HG02981 (cell line): ENCODE data around the gene MYO1D.
"Not testable (repeated sequence)": the region's sequence is repeated elsewhere in the genome, so short reads cannot be mapped to it uniquely, and the experiment has no call there.

Experiments used
- ATAC-seq: cut with Tn5 transposase; IDR thresholded peaks from one replicate; pipeline ENCODE4 v1.9.1; 2021; ENCODE audit warnings: mild to moderate bottlenecking, moderate library complexity; ENCODE audit not compliant: unreplicated experiment

The MYO1D gene

DNA sequence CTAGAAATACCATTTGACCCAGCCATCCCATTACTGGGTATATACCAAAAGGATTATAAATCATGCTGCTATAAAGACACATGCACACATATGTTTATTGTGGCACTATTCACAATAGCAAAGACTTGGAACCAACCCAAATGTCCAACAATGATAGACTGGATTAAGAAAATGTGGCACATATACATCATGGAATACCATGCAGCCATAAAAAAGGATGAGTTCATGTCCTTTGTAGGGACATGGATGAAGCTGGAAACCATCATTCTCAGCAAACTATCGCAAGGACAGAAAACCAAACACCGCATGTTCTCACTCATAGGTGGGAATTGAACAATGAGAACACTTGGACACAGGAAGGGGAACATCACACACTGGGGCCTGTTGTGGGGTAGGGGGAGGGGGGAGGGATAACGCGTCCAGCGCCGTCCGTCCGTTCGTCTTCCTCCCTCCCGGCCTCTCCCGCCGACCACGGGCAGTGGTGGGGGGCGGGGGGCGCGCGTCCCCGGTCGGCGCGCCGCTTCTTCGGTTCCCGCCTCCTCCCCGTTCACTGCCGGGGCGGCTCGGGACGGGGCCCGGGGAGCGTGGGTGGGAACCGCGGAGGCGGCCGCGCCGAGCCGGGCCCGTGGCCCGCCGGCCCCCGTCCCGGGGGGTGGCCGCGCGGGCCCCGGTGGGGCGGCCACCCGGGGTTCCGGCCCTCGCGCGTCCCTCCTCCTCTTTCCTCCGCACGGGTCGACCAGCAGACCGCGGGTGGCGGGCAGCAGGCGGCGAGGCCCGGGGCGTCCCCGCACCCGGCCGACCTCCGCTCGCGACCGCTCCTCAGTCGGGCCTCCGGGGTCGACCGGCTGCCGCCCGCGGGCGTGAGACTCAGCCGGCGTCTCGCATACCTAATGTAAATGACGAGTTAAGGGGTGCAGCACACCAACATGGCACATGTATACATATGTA is 54.7 kb downstream of the MYO1D start:
- ATAC-seq = not testable (repeated sequence)

DNA sequence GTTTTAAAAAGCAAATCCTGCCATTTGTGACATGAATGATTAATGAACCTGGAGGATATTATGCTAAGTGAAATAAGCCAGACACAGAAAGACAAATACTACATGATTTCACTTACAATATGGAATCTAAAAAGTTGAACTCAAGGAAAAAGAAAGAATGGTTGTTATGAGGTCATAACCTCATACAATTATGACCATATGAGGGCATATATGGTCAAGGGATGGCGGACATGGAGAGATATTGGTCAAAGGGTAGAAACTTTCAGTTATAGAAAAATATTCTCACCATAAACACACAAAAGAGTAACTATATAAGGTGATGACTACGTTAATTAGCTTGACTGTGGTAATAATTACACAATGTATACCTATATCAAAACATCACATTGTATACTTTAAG is 56.5 kb downstream of the MYO1D start:
- no peak for ATAC-seq

DNA sequence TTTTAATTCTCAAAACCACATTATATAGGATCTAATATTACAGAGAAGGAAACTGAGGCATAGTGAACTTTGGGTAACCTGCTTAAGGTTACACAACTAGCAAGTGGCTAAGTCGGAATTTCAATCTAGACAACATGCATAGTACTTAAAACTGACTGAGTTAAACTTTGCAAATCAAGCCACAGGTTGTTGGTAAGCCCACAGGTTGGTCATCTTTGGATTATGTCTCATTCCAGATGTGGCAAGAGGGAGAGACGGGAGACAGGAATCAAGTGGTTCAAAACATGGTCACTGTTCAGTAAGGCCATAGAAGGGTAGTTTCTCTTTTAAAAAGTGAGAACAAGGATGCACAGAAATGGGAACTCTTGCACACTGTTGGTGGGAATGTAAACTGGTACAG is 57.1 kb downstream of the MYO1D start:
- ATAC-seq = no peak

DNA sequence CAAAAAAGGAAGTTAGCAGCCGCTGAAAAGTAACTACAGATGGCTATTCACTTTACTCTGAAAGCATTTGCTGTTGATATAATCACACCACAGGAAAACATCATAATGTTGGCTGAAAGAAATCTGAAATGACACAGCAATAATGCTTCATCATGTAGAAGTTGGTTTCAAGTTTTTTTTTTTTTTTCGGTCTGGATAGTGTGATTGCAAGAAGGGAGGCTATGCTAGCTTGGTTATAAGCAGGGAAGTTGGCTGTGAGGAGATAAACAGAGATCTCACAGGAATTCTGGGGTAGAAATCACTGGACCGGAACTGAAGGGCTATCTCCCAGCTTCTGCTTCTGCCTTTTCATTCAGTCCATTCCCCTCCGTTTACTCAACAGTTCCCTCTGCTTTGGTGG is 57.9 kb downstream of the MYO1D start:
- ATAC-seq = no peak

DNA sequence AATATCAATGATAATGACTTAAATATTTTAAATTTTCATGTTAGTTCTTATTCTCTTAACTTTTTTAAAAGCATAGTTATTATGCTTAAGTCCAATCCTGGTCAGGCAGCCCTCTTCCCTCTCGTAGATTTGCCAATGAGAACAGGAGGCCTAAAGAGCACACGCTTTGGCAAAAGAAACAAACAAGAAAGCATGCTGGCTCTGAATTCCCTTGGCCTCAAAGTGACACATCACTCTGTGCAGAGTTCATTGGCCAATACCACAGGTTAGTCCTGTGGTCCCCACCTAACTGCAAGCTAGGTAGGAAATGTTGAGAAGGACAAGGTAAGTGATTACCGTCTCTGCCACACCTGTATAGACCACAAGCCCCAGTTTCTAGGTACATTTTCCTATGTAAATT is 61.5 kb downstream of the MYO1D start:
- ATAC-seq = no peak

DNA sequence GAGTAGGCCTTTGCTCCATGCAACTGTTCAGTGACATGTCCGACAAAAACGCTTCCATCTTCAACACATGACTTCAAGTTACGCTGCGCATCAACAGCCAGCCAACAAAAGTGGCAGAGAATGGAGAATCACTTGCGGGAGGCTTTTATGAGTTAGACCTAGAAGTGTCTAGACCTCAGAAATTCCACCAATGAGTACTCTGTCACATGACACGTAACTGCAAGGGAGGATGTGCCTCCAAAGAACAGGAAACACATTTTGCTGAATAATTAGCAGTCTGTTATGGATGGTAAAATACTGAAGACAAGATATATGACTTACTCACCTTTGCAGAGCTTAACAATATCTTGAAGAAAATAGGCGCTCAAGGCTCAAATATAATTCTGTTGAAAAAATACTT is 62.1 kb downstream of the MYO1D start:
- no peak for ATAC-seq

DNA sequence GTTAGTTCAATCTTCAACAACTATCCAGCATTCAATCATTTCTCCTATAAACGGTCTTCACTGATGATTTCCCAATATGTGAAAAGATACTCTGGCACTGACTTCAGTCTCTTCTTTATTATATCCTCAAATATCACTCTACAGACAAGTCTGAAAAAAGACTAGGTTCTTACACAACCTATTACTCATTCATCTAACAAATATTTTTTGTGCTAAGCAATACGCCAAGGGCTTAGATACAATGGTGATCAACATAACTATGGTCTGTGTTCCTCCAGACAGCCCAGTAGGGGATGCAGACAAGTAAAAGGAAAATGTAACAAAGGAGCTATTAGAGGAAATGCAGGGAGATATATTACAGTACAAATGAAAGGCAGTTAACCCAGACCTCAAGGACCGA is 63.9 kb downstream of the MYO1D start:
- no peak for ATAC-seq

DNA sequence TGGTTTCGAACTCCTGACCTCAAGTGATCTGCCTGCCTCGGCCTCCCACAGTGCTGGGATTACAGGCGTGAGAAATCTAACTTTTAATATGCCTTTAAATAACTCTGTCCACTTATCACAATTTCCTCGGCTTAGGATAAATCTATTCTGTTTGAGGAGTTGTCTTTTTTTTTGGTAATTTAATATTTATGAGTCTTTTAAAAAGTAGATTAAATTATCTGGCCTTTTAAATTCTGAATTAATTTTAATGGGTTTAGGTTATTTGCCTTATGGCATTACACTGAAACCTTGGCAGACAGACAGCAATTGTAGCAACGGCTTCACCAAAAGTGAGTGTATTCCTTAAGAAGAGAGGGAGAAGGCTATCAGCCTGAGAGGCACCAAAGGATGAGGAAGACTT is 66.2 kb downstream of the MYO1D start:
- ATAC-seq = no peak

DNA sequence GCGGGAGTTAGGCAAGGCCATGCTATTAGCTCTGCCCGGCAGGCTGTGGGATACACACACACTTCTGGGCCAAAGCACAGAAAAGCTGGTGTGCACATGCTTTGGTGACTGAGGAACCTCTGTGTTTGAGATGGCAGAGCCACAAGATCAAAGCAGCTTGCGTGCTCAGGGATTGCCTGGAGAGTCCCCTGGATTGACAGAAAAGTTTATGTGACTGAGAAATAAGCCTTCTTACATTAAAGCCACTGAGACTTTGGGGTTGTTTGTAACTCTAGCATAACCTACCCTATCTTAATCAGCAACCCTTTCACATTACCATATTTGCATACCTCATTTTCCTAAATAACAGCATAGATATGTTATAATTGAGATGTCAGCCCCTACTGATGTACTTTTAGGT is 69.3 kb downstream of the MYO1D start:
- ATAC-seq = no peak

DNA sequence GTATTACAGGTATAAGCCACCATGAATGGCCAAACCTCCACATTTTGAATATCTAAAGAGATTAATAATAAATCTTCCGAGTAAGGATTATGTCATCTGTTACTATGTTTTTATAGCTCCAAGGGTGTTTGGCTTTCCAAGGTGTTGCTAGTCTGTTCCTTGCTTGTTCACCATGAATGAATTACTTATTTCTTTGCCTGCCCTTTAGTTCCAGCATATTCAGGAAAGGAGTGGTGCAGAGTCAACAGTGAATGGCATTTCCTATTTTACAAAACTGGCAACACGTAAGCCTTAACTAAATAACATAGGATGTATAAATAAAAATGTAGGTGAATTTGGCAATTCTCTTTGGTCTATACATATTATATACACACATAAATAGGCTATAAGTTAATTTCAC is 70.3 kb downstream of the MYO1D start:
- no peak for ATAC-seq

DNA sequence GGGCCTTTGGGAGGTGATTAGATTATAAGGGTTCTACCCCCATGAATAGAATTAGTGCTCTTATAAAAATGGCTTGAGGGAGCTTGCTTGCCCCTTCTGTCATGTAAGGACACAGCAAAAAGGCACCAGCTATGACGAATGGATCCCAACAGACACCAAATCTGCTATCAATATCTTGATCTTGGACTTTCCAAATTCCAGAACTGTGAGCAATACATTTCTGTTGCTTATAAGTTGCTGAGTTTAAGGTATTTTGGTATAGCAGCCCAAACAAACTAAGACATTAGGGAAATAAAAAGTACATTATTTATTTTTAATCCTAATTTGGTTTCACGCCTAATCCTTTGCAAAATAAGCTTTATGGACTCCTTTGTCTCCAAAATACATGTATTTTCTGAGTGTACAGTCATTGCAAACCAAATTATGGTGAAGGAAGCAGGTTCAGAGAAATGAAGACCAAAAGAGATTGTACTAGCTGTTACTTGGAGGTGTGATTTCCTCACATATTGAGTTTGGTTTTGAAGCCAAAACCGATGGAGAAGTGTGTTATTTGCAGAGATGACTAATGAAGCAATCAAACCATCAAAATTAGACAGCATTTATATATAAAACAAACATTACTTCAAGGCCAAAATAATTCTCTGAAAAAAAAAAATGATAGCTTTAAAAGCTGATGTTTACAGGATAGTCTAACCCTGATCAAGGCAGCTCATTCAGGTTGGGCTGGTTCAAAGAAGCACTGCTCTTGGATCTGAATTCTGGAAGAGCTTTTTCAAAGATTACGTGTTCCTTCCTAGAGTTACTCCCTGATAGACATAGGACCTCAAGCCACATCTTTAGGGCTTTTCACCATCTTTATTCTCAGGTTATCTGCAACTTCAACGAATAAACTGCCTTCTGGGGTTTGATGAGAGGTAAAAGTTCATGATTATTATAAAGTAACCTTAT is 71.6 kb downstream of the MYO1D start:
- no peak for ATAC-seq

DNA sequence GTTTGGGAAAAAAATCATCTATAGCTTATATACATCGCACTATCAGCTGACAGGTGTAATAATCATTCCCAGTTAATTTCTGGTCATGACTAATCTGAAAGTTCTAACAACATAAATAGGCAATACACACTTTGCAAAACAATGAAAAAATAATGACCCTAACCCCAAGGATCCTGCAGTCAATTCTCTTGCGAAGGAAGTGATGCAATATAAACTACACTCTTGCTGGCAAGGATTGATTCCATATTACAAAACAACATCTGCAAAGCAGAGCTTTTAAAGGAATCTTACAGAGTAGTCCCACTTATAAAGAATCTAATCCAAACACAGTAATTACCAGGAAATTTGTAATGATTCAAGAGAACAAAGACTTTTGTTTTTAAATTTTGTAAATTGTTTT is 73.4 kb downstream of the MYO1D start:
- no peak for ATAC-seq

DNA sequence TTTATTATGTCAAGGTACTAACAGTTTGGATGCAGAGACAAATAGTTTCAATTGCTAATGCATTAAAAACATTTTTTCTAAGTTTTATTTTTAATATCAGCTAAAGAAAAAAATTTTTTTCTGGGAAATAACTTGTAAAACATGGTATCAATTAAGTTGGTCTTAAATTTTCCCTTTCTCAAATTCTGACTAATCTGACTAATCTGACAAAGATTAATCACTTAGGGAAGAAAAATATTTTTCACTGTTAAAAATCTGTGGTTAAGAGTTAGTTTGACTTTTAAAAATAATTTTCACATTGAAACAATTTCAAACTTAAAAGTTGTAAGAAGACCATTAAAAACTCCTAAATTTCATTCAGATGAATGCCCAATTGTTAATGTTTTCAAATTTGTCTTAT is 74.6 kb downstream of the MYO1D start:
- no peak for ATAC-seq

DNA sequence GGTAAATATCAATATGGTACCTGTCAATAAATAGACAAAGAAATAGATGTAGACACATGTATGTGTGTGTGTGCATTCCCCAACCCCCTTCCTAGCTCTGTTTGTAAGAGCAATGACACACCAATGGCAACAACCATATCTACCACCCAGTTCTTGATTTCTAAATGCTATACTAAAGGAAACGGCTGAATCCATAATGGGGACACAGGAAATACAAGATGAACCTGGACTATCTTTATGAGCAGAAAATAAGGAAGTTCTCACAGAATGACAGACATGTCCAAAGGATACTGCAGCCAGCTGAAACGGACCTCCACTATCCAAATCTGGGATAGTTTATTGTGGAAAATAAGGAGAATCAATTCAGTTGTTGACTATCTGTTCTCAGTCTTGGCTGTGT is 75.3 kb downstream of the MYO1D start:
- no peak for ATAC-seq

DNA sequence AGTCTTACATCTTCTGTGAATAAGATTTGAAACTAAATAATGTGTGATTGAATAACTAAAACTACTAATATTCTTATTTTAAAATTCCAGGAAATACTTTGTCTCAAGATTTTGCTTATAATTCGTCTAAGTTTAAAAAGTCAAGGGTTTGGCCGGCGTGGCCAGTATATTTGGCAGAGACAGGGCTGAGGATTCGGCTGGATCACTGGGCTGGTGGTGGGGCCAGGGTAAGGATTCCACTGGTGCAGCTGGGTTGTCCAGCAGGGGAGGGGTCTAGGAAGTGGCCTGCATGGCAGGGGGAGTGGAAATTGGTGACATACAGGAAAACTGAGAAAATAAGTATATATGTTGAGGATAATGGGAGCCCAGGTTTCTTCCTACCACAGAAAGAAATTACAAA is 75.7 kb downstream of the MYO1D start:
- ATAC-seq = no peak

DNA sequence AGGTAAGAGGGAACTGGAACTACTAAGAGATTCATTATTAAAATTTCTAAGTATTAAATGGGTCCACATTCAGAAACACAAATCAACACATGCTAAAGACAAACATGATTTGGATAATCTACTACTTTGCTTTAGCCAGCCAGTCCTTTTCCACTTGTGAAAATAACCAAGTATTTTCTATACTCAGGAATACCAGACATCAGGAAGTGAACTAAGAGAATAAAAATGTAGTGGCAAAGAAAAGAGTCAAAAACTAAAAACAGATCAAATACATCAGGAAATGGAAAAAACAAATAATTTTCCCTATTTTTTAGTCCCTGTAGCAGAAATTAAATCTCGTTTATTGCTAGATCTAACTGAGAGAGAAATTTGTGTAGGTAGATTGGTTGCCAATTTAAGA is 78.0 kb downstream of the MYO1D start:
- ATAC-seq = no peak

DNA sequence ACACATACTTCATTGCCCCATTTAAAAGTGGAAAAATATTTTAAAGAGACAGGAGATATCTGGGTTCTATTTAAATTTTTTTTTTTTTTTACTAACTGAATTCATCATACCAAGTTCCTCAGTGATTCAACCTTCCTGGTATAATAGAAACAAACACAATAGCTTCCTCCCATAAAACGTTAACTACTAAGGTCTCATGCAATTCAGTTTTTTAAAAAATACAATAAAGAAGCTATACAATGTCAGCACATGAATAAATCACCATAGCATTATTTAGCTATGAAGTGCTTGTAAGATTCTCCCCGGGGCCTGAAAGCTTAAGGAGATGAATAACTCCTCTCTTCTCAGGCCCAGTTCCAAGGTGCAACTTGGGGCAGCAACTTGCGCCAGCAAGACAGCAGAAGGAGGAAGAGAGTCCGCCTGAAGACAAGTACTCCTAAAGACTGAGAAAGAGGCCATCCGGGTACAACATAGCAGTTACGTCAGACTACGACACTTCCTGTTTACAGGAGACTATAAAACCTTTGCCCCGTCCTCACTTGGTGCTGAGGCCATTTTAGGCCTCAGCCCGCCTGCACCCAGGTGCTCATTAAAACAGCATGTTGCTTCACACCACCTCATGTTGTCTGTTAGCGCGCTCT is 81.5 kb downstream of the MYO1D start:
- no peak for ATAC-seq

DNA sequence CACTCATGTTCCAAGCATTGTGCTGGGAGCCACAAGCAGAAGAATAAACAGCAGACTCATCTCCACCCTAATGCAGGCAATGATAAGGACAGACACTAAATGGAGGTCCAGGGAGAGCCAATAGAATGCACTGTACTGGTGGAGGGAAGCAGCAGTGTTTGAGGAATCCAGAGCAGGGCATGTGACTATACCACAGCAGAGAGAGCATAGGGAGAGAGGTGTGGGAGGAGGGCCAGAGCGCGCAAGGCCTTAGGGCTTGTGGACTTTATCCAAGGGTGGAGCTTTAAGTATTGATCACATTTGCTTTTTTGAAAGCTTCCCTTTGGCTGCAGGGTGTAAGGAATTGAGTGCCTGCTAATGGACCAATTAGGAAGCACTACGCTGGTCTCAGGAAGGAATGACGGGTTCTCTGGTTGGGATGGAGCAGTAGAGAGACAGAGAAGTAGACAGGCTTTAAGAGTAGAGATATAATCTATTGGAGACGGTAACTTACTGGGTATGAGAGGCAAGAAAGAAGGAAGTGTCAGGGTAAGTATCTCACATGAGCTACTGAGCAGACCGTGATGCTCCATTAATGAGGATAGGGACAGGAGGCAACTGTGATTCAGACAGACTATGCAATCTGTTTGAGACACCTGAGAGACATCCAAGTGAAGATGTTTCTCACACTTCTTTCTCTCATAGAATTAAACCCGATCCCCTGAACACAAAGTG is 82.2 kb downstream of the MYO1D start:
- no peak for ATAC-seq

DNA sequence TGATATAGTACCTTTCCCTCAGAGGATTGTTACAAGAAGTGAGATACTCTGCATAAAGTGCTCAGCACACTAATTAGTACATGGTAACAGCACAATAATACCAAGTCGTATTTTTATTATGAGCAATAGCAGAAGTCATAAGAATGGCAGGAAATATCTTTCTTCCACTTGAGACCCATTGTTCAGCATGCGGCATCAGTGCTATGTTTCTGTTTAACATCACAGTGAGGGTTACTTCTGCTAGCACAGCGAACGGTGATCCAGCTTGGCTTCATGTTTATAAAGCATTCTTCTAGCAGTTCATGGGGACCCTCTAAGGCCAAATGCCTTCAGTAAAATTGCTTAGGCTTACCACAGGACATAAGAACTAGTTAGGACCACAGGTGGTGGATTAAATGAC is 83.1 kb downstream of the MYO1D start:
- ATAC-seq = no peak

DNA sequence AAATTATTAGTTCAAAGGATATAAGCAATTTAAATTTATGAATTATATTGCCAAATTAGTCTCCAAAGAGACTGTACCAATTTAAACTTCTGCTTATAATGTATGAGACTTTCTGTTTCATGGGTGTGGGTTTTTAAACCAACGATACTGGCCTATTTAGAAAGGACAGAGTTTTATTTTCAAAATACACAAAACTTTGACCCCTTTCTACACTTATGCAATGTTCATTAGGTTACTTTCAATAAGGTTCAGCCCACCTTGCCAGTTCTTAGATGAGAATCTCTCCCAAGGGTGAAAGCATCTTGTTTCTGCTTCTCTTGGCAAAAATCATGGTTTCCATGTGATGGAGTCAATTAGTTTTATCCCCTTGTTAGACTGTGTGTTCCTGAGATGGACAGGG is 84.7 kb downstream of the MYO1D start:
- no peak for ATAC-seq

DNA sequence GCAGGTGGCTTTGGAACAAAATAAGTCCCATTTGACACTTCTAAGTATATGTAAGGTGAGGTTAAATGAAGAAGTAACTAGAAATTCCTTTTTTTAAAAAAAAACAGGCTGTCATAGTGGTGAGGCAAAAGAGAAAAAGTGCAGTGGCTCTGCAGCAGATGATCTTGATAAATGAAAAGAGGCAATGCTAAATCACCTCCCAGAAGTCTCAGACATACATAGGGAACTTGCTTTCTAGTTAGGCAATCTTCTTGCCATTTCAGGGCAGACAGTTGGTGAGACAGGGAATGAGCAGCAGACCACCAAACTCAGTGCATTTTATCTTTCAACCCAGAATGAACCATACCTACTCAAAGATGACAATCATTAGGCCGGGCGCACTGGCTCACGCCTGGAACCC is 90.8 kb downstream of the MYO1D start:
- no peak for ATAC-seq
